HG03521 (cell line): ENCODE measurements around the gene HABP4.

Experiments
- ATAC-seq: cut with Tn5 transposase; IDR thresholded peaks from one replicate; pipeline ENCODE4 v1.9.1; 2021; ENCODE audit warnings: mild to moderate bottlenecking, moderate library complexity; ENCODE audit not compliant: unreplicated experiment

Gene HABP4

GRCh38 chr9:96435345-96435744, 14.6 kb upstream of the HABP4 start:
- ATAC-seq, result no peak

- ATAC-seq, result no peak
Observed at GRCh38 chr9:96436063-96436455, 13.9 kb upstream of the HABP4 start.

GRCh38 chr9:96436456-96437126, 13.4 kb upstream of the HABP4 start:
- ATAC-seq, result no peak

GRCh38 chr9:96437454-96437853, 12.5 kb upstream of the HABP4 start:
- ATAC-seq, result no peak

GRCh38 chr9:96440671-96441199, 9.2 kb upstream of the HABP4 start:
- ATAC-seq, result no peak

GRCh38 chr9:96441798-96442445, 8.0 kb upstream of the HABP4 start:
- ATAC-seq, result no peak

GRCh38 chr9:96442491-96442890, 7.5 kb upstream of the HABP4 start:
- ATAC-seq, result no peak

GRCh38 chr9:96447406-96447805, 2.6 kb upstream of the HABP4 start:
- ATAC-seq, result no peak

GRCh38 chr9:96448546-96449170, 1.3 kb upstream of the HABP4 start:
- ATAC-seq, result no peak

GRCh38 chr9:96449523-96449844, 485 bp upstream of the HABP4 start:
- ATAC-seq, result no peak

- ATAC-seq, result no peak
Observed at GRCh38 chr9:96450613-96451528, 902 bp downstream of the HABP4 start.

- no peak for ATAC-seq
Observed at GRCh38 chr9:96453625-96454024, 3.7 kb downstream of the HABP4 start.

- no peak for ATAC-seq
Observed at GRCh38 chr9:96457266-96457665, 7.3 kb downstream of the HABP4 start.

- ATAC-seq, result no peak
Observed at GRCh38 chr9:96458226-96458625, 8.3 kb downstream of the HABP4 start.

GRCh38 chr9:96459268-96460007, 9.5 kb downstream of the HABP4 start:
- ATAC-seq, result no peak

GRCh38 chr9:96460470-96460869, 10.5 kb downstream of the HABP4 start:
- no peak for ATAC-seq

GRCh38 chr9:96460882-96461281, 10.9 kb downstream of the HABP4 start:
- no peak for ATAC-seq

- no peak for ATAC-seq
Observed at GRCh38 chr9:96461336-96461735, 11.4 kb downstream of the HABP4 start.

GRCh38 chr9:96462541-96462940, 12.6 kb downstream of the HABP4 start:
- ATAC-seq, result no peak

GRCh38 chr9:96464426-96464825, 14.5 kb downstream of the HABP4 start:
- ATAC-seq, result no peak
